ENCODE data around the gene FPGT. TPM values are rescaled to one million over a fixed set of nuclear protein-coding genes. Genes with fewer than 3 reads are reported as not detected.

Gene FPGT
- total RNA-seq: 12.6 and 16.3 TPM in 2 replicates

GRCh38 chr1:74197657-74198552 lies at the start of gene FPGT, which contains the start of gene LRRIQ3:
Gene FPGT (plus strand): TSS chr1:74198242. CDS start chr1:74198279, 37 bp downstream.
Gene LRRIQ3 (minus strand): TSS chr1:74198176. CDS start chr1:74183684, 14,492 bp downstream.

GRCh38 chr1:74235153-74235552 lies 37.1 kb downstream of the FPGT start, which contains the start of gene TNNI3K:
Gene TNNI3K (plus strand): TSS chr1:74235387. CDS start chr1:74235452, 65 bp downstream.

Other genes with a start within 250 kb of the FPGT start
- gene LRRIQ3, start 66 bp upstream of the FPGT start, total RNA-seq: 0.34 and 0.65 TPM in 2 replicates
- 0.09 and 0.33 TPM in 2 replicates for gene TNNI3K, start 37.1 kb downstream of the FPGT start, total RNA-seq